T-helper 22 cell (primary cell): ENCODE measurements around the gene GNAO1.

Experiments
- DNase-seq: peaks from one replicate; pipeline ENCODE4 v3.0.0-alpha.2; 2020; ENCODE audit warnings: low read depth

Gene GNAO1

DNA sequence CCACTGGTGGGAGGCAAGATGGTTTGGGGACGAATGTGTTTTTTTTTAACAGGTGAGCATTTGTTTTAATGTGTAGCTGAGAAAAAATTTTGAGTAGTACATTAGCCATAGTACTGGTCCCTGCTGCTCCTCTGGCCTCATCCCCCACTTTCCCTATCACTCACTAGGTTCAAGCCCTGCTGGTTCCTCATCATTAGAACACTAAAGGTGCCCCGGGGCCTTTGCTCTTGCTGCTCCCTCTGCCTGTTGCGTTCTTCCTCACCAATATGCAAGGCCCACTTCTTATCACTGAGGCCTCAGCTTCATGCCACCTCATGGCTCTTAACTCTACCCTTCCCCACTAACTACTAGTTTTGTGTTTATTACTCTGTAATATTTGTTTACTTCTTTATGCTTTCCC is 74.5 kb downstream of the GNAO1 start:
- DNase-seq = no peak

DNA sequence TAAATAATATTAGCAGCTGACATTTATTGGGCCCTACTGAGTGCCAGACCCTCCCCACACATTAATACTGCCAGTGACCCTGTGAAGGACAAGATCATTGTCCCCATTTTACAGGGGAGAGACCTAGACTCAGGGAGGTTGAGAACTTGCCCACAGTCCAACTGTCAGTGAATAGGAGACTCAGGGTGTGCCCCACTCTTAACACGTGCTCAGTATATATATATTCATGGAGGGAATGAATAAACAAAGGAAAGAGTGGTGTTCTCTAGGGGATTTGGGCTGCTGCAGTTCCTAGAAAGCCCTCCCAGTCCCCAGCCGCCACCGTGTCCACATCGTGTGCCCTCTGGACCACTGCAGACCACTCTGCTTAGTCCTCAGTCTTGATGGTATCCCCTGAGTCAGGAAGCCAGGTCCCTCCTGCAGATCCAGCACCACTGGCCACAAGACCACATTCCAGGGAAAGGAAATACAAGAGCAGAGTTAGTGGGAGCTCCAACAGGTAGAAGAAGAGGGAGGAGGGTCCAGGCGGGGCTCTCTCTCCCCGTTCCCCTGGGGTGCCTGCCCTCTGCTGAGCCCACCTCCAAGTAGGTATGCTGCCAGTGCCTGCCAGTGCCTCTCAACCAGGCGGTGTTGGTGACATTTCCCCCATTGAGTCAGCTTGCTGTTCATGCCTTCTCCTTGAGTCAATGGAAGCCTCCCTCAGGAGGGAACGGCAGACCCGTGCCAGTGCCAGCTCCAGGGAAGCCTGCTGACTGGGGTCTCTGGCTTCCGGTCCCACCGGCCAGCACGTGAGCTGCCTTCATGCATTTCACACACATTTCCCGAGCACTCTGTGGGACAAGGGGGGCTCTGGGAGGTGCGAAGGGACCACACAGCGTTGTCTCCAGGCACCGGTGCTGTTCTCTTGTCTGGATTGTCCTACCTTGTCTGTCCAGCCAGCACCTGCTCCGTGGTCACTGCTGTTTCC is 75.6 kb downstream of the GNAO1 start:
- no peak for DNase-seq

DNA sequence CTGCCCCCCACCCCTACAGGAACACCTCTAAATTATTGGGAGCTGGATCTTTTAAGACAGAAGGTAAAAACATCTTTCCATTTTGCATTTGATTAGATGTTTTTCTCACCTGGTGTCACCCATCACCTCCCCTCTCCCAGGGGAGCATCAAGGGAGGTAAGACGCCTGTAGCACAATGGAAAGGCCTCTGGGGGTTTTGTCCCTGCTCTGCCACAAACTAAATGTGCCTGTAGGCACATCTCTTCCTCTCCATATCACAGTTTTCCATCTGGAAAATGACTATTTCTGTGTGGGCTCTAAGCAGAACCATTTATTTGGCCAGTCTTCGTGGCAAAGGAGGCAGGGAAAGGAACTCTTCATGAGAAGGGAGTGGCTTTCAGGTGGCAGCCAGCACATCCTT is 76.6 kb downstream of the GNAO1 start:
- no peak for DNase-seq

DNA sequence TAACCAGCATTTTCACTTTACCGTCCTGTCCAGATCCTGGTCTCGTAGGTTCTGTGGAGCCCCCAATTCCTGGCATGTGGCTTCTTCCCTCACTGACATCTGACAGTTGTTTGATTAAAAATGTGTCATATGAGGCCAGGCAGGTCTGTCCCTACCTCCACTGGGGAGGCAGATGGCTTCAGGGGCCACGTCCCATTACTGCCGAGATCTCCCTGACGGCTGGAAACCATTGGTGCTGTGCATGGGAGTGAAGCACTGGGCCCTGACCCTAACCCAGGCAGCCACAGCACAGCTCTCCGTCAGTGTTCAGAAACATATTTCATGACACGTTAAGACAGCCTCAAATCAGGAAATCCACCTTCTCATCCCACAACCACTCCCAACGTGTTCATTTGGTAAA is 77.5 kb downstream of the GNAO1 start:
- no peak for DNase-seq

DNA sequence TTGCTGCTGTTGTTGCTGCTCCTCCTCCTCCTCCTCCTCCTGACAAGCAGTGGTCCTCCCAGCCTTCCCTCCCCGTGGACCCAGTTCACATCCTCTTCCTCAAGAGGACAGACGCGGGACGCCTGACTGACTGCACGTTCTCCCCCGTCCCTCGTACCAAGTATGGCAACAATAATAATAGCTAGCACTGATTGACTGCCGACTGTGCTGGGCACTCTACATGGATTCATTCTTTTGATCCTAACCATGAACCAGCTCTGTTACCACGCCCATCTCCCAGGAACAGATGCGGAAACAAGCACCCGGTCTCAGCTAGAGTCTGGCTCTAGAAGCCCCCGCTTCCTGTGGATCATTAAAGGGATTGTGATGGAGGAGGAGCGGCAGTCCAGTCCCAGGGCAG is 78.0 kb downstream of the GNAO1 start:
- no peak for DNase-seq

DNA sequence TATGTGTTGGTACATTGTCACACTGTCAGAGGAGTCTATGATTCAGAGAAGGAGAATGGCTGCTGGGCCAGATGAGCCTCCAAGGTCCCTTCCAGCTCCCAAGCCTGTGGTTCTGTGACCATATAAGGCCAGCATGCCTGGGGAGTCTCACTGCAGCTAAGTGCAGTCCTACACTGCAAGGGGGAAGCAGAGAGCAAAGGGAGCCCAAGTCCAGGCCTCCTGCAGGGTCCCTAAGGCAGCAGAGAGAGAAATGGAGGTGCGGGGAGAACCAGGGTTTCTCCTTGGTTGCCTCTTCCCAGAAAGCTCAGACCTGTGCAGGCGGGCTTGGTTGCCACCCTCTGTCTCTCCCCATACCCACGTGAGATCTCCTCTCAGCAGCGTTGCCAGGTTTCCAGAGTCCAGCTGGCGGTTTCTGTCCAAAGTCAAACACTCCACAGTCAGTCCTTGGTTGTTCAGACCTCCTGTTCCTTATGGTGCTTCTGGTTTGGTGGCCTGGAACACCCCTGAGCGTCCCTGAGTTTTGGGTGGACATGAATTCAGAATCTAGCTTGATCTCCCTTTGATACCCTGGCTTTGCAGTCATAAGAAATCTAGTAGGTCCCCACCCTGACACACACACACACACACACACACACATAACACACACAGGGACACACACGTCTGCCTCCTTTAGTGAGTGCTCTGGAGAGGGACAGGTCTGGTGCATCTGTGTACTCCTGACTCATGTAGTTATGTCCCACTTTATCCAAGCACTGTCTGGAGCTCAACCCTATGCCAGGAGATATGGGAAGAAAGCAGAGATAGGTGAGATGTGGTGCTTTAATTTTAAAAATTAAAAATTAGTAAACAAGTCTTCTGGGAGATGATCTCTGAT is 78.8 kb downstream of the GNAO1 start:
- DNase-seq = no peak

DNA sequence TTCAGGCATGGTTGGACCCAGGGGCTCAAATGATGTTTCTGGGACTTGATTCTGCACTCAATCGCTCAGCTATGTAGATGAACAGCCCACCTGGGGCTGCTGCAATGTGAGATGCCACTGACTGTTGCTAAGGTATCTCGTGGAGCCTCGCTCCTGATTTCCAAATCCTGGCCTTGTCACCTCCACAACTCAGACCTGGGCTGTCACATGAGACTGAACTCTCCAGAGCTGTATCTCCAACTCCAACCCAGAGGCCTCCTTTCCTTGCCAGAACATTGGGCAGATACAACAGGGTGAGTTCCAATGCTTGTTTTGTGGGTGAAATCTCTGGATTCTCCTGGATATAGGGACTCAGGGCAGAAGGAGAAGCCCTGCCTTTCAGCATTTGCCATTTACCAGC is 79.5 kb downstream of the GNAO1 start:
- DNase-seq = no peak

DNA sequence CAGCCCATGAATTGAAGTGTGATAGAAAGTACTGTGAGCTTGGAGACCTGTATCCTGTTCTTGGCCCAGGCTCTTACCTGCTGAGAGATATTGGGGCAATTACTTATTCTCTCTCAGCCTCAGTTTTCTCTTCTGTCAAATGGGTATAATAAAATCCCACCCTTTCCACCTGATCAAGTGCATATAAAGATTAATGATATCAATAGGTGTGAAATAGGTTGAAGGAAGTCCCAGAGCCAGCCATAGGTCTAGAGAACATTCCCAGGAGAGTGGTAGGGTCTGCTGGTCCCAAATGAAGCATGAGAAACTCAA is 81.2 kb downstream of the GNAO1 start:
- DNase-seq = no peak

DNA sequence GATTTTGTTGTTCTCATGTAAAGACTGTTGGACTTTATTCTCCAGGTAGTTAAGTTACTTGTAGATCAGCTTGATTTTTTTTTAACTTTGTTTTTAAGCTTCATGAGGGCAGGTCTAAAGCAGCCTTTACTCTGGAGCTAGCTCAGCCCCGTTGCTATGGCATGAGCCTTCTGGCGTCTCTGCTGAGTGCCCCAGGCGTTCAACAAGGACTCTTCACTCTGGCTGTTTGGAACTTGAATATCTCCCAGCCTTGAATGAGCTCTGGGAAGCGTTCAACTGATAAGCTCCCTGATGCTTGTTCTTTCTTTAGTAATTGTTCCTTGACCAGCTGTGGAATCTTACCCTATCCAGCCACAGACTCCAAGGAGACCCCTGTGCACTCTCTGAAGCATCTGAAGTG is 82.3 kb downstream of the GNAO1 start:
- no peak for DNase-seq

DNA sequence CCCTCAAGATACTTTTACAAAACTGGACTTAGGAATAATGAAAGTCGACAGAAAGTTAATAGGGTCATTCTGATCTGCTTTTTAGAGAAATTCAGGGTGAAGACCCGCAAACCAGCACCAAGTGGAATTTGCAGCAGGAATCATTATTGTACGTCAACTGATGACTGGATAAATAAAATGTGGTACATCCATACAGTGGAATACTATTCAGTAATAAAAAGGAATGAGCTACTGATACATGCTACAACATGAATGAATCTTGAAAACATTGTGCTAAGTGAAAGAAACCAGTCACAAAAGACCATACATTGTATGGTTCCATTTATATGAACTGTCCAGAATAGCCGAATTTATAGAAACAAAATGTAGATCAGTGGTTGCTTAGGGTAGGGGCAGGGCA is 83.1 kb downstream of the GNAO1 start:
- DNase-seq = no peak

DNA sequence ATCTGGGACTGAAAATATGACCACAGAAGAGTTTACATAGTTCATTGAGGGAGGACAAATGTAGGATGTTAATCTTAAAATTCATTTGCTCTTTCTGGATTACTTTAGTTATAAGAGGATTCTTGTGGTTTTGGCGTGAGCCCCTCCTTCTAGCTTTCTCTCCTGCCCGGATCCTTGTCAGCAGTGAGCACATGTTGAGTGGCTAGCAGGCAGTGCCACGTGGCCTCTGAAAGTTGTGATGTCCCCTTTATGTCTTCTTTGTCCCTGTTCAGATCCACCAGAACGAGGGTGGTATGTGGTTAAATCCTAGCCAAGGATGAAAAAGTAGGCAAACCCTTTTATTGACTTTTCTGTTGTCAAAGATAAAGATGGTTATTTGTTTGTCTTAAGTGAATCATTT is 83.8 kb downstream of the GNAO1 start:
- DNase-seq = no peak

DNA sequence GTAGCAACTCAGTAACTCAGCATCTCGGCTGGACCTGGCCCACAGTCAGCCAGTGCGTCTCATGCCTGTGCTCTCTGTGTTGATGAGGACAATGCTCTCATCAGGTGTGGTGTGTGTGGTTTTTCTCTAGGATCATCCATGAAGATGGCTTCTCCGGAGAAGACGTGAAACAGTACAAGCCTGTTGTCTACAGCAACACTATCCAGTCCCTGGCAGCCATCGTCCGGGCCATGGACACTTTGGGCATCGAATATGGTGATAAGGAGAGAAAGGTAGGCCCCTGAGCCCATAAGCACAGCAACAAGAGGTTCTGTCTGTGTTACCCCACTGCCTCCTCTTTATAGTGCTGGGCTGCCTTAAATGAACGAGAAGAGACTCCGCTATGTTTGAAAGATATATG is 84.5 kb downstream of the GNAO1 start:
- DNase-seq = no peak

DNA sequence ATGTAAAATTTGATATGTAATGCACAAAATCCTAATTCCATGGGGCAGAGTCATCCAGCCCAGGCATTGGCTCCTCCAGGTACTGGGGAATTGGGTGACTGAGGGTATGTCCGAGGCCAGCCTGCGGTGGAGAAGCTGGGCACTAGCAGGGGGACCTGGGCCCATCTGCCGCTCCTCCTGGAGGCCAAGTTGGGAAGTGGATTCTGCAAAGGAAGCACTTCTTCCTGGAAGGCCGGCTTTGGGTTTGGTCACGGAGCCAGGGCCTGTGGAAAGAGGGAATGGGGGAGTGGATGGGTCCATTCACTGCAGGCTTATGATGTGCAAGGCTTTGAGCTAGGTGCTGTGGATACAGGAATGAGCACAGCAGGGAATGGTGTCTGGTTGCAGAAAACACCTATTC is 85.8 kb downstream of the GNAO1 start:
- DNase-seq = no peak

DNA sequence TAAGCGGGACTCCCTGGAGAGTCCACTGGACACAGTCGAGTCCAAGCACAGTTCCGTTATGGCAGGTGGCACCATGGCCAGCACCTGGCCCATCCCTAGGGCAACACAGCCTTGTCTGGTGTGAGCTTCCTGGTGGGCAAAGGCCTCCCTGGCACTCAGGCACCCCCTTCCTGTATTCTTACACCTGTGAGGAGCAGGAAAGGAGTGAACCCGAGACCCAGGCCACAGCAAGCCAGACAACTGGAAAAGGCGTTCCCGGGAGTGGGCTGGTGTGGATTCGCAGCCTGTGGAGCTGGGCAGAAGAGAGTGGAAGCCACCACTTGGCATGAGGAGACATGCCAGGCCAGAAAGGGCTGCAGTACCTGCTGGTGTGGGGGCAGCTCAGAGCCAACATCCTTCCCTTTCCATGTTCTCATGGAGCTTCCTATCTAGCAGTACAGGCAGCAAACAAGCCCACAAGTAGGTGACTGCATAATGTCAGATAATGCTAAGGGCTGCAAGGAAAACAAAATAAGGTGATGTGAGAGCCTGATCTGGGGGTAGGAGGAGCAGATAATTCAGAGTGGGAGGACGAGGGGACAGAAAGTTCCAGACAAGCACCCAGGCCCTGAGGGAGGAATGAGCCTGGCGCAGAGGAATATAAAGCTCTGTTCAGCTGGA is 87.0 kb downstream of the GNAO1 start:
- DNase-seq = no peak

DNA sequence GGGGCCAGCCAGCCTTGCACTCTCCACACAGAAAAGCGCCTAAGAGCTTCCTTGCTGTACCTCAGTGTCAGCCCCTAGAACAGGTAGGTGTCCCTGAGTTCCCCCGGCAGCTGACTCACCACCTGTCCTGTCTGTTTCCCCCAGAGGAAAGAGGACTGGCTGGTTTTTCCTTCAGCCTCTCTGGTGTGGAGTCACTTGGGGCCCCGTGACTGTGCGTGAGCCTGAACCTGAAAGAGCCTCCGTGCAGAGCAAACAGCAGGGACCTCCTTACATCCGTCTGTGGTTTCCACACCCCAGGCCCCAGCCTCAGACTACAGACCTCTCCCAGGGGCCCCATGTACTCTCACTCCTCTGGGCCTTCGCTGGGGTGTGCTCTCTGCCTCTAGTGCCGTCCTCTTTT is 87.8 kb downstream of the GNAO1 start:
- DNase-seq = peak; percentile 49

DNA sequence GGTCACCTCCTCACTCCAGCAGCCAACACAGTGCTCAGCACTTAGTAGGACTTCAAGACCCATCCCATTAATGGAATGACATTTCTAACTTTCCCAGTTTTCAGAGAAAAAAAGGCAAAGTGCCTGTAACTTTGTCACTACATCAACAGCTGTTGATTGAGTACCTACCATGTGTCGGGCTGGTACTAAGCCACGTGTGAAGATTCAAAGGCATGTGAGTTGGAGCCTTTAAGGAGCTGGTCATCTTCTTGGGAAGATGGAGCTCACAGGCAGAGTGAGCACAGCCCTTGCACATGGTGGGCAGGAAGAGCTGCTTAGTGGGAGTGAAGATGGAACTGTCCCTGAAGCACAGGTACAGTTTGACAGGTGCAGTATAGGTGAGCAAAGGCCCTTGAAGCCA is 88.6 kb downstream of the GNAO1 start:
- no peak for DNase-seq

DNA sequence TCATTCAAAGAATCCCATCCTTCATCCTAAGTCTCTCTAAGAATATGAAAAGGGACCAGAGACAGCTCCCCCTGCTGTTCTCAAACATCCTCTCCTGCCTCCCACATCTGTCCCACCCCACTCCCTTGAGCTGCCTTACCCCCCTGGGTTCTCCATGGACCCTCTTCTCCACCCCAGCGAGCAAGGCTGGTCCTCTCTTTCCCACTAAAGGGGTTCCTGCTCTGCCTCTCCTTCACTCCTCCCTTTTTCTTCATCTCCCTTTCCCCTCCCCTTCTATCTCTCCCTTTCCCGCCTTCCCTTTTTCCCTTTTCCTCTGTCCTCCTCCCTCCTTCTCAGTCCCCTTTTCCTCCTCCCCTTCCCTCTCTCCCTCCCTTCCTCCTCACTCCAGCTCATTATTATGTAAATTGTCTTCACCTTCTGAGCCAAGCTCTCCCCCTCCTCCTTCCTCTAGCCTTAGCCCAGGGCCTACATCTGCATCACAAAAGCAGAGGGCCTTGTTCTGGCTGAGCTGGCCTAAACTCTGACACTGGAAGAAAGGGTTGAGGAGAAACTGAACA is 90.0 kb downstream of the GNAO1 start:
- DNase-seq = no peak

DNA sequence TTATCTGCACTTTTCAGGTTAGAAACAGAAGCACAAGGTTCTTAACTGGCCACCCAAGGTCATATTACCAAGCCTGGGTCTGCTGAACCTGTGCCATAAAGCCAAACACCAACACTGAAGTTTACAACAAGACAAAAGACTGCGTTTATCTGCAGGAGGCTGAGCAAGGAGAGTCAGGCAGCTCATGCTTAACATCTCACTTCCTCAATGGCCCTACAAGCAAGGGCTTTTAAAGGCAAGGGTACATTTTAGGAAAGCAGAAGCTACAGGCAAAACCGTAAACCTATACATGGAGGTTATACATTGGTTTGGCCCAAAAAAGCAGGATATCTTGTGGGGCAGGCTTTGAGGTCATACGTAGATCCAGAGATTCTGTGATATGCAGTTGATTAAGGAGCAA is 91.2 kb downstream of the GNAO1 start:
- no peak for DNase-seq

DNA sequence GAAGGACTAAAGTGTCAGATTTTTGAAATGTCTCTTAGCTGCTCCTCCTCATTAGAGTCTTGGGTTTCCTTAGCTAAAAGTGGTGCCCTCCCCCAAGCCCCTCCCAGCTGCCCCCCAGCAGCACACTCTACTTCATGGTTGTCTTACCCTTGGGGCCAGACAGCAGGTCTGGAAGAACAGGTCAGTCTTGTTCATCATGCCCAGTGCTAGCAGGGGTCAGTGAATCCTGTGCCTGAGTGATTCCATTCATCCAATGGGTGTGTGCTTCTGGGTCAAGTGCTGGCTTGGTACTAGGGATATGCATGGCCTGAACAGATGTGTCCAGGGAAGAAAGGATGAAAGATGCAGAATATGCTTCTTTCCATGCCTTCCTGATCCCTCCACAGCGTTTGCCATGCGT is 93.2 kb downstream of the GNAO1 start:
- no peak for DNase-seq

DNA sequence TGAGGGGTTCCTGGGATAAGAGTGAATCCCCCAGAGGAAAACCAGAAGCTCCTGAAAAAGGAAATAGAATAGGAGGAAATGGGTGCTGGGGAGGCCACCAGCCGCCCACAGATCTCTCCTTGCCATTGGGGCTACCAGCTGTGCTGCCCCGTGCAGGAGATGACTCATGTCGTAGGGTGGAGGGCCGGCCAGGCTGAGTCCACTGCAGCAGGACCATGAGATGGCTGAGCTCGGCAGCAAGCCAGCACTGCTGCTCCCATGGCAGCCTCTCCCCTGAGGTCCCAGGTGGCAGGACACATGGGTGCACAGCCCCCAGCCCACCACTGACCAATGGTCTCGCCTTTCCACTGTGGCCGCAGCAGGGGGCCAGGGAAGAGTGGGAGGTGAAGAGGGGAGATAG is 95.5 kb downstream of the GNAO1 start:
- no peak for DNase-seq

DNA sequence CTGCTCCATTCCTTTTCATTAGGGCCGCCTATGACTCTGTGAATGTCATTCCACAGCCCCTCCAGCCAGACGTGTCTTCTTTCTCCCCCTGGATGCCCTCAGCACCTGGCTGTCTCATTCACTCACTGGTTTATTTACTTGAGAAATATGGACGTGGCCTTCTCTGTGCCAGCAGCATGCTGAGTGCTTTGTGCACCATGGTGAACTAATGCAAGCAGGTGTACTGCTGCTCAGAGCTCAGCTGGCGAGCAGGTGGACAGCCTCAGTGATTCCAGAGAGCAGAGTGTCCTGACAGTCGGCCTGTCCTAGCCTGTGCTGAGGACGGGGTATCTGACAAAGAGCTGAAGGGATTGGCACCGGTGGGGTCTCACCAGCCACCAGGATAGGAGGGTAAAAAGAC is 96.7 kb downstream of the GNAO1 start:
- no peak for DNase-seq

DNA sequence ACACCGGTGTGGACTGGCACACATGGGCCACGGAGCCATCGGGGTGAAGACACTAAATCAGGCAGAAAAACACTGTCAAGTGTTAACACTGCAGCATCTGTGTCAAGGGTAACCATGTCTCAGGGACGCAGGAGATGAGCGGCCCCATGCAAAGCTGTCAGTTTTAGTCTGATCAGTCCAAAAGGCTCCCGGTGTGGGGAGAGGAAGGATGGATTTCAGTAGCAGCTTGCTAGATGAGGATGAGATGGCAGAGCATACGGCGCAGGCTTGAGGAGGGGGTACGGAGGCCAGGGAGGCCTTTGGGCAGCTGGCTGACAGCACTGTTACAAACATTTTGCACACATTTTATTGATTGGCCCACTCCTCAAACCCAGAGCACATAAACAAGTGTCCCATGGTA is 98.1 kb downstream of the GNAO1 start:
- no peak for DNase-seq

DNA sequence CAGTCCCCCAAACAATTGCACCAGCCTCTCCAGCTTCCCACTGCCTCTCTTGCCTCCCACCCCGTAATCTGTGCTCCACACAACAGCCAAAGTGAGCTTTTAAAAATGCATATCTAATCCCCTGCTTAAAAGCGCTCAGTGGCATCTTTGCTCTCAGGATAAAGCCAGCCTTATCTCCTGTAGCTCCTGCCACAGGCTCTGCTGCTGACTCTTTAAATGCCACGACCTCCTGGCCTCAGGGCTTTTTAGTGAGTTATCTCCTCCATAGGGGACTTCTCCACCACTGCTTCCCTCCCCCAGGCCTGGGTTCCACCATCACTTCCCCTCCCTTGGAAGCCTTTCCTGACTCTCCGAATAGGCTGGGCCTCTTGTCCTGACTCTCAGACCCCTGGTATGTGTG is 98.6 kb downstream of the GNAO1 start:
- no peak for DNase-seq
